H1 (cell line): ENCODE data around the gene KIZ. TPM values are rescaled to one million over a fixed set of nuclear protein-coding genes. Genes with fewer than 3 reads are reported as not detected.

Experiments used
- CTCF ChIA-PET: fragments of 300-600 bp; sonication (Branson Sonifier 250); formaldehyde crosslinking; loops from one replicate; lab custom pipeline; 2021; ENCODE audit not compliant: partially characterized antibody; lab: Charles Lee
- POLR2A ChIA-PET: fragments of 300-600 bp; sonication (Branson Sonifier 250); formaldehyde crosslinking; loops from one replicate; lab custom pipeline; 2021; ENCODE audit warnings: inconsistent platforms; ENCODE audit not compliant: partially characterized antibody; lab: Charles Lee
- DNase-seq, 2 experiments: peaks; one replicate each; pipeline versions ENCODE4 v3.0.0 to v3.0.0-alpha.2; 2010 to 2022; ENCODE audit warnings: low spot score in 2 of 2, low read depth in 1 of 2, mixed read lengths in 1 of 2
- FAIRE-seq: peaks from 2 replicates; lab custom pipeline; 2011; peaks lifted over from hg19 to GRCh38; lab: Jason Lieb, UNC
- H2AFZ ChIP-seq: 2 replicates; pipeline ENCODE4 v1.8.1; 2012; ENCODE audit warnings: low read length, inconsistent platforms
- H2AK5ac ChIP-seq: 2 replicates; pipeline ENCODE4 v1.6.1; 2013; ENCODE audit warnings: low read depth, low read length
- H2BK120ac ChIP-seq: replicated peaks from 2 replicates; pipeline ENCODE3; 2013; ENCODE audit warnings: low read depth, low read length, inconsistent platforms
- H2BK12ac ChIP-seq: 2 replicates; pipeline ENCODE4 v1.6.1; 2013; ENCODE audit warnings: low read depth, low read length
- H2BK15ac ChIP-seq: 2 replicates; pipeline ENCODE4 v1.6.1; 2013; ENCODE audit warnings: low read length
- H2BK20ac ChIP-seq: 2 replicates; pipeline ENCODE4 v1.6.1; 2013; ENCODE audit warnings: low read length
- H2BK5ac ChIP-seq: 2 replicates; pipeline ENCODE4 v1.6.1; 2013; ENCODE audit warnings: low read depth, low read length
- H3K14ac ChIP-seq: 2 replicates; pipeline ENCODE4 v1.6.1; 2013; ENCODE audit warnings: inconsistent platforms; ENCODE audit not compliant: insufficient read length
- H3K18ac ChIP-seq: 2 replicates; pipeline ENCODE4 v1.6.1; 2013; ENCODE audit warnings: low read length; ENCODE audit errors: extremely low read depth
- H3K23ac ChIP-seq: 2 replicates; pipeline ENCODE4 v1.6.1; 2013; ENCODE audit warnings: inconsistent platforms; ENCODE audit not compliant: insufficient read length
- H3K23me2 ChIP-seq: 2 replicates; pipeline ENCODE4 v1.6.1; 2013; ENCODE audit warnings: low read depth, low read length
- H3K27ac ChIP-seq: 2 replicates; pipeline ENCODE4 v1.6.1; 2011; ENCODE audit warnings: low read depth, low read length, inconsistent platforms
- H3K27me3 ChIP-seq, 4 experiments: replicated peaks in 1 of 4; 1 replicate in 1 of 4; 2 replicates in 3 of 4; pipeline versions ENCODE4 v1.6.1 to v1.8.1; 2011 to 2013; ENCODE audit warnings: low read length in 3 of 4, mild to moderate bottlenecking in 3 of 4, inconsistent platforms in 2 of 4, mixed read lengths in 2 of 4, moderate library complexity in 1 of 4; ENCODE audit not compliant: control insufficient read depth in 3 of 4, insufficient read depth in 3 of 4; ENCODE audit errors: extremely low read depth in 1 of 4
- H3K36me3 ChIP-seq, 4 experiments: 2 replicates each; pipeline versions ENCODE4 v1.6.1 to v1.8.1; 2011 to 2013; ENCODE audit warnings: mild to moderate bottlenecking in 4 of 4, low read length in 3 of 4, moderate library complexity in 2 of 4, control low read depth in 1 of 4, inconsistent platforms in 1 of 4; ENCODE audit not compliant: insufficient read depth in 4 of 4, control insufficient read depth in 2 of 4
- H3K4ac ChIP-seq: replicated peaks from 2 replicates; pipeline ENCODE3; 2013; ENCODE audit warnings: low read length, low read depth, mixed read lengths, inconsistent platforms; ENCODE audit not compliant: insufficient read length
- H3K4me1 ChIP-seq, 4 experiments: replicated peaks in 1 of 4; 1 replicate in 1 of 4; 2 replicates in 3 of 4; pipeline versions ENCODE4 v1.6.1 to v1.8.1; 2011 to 2013; ENCODE audit warnings: low read length in 3 of 4, inconsistent platforms in 2 of 4, mixed read lengths in 1 of 4; ENCODE audit not compliant: insufficient read depth in 4 of 4, control insufficient read depth in 3 of 4
- H3K4me2 ChIP-seq, 2 experiments: 2 replicates each; pipeline versions ENCODE4 v1.6.1 to v1.8.1; 2011 to 2013; ENCODE audit warnings: low read depth in 2 of 2, low read length in 2 of 2, control low read depth in 1 of 2, inconsistent platforms in 1 of 2, mild to moderate bottlenecking in 1 of 2; ENCODE audit not compliant: insufficient read depth in 1 of 2
- H3K4me3 ChIP-seq, 4 experiments: fragments of 200-600, 300-600 bp in 1 of 4; sonication (generic), shearing (Covaris generic), sonication (Bioruptor Twin) in 1 of 4; 2 replicates each; pipeline versions ENCODE4 v1.5.1 to v1.8.1; 2011 to 2016; ENCODE audit warnings: low read length in 4 of 4, low read depth in 3 of 4, control low read depth in 2 of 4, inconsistent platforms in 2 of 4, mild to moderate bottlenecking in 2 of 4, mixed read lengths in 1 of 4, moderate library complexity in 1 of 4; ENCODE audit not compliant: insufficient read depth in 2 of 4; ENCODE audit errors: extremely low read depth in 1 of 4
- H3K56ac ChIP-seq: replicated peaks from 2 replicates; pipeline ENCODE3; 2013; ENCODE audit warnings: low read depth, mild to moderate bottlenecking, mixed read lengths, low read length, inconsistent platforms; ENCODE audit not compliant: insufficient read length
- H3K79me1 ChIP-seq: 2 replicates; pipeline ENCODE4 v1.6.1; 2013; ENCODE audit warnings: low read depth, low read length, control low read depth
- H3K79me2 ChIP-seq, 2 experiments: 2 replicates each; pipeline versions ENCODE4 v1.6.1 to v1.8.1; 2012 to 2013; ENCODE audit warnings: low read length in 2 of 2, mild to moderate bottlenecking in 2 of 2, inconsistent platforms in 1 of 2; ENCODE audit not compliant: insufficient read depth in 2 of 2, control insufficient read depth in 1 of 2
- H3K9ac ChIP-seq, 4 experiments: replicated peaks in 1 of 4; 1 replicate in 1 of 4; 2 replicates in 3 of 4; pipeline versions ENCODE4 v1.6.1 to v1.8.1; 2011 to 2013; ENCODE audit warnings: low read depth in 3 of 4, low read length in 3 of 4, control low read depth in 2 of 4, mild to moderate bottlenecking in 2 of 4, moderate library complexity in 2 of 4, inconsistent platforms in 1 of 4; ENCODE audit errors: extremely low read depth in 1 of 4
- H3K9me3 ChIP-seq, 2 experiments: 2 replicates each; pipeline versions ENCODE4 v1.6.1 to v1.8.1; 2012 to 2013; ENCODE audit warnings: mild to moderate bottlenecking in 2 of 2, moderate library complexity in 2 of 2, control low read depth in 1 of 2, inconsistent platforms in 1 of 2, low read depth in 1 of 2, low read length in 1 of 2, mixed read lengths in 1 of 2; ENCODE audit not compliant: insufficient read depth in 2 of 2
- H4K20me1 ChIP-seq, 2 experiments: replicated peaks in 1 of 2; 2 replicates each; pipeline versions ENCODE3 to v1.8.1; 2011 to 2013; ENCODE audit warnings: inconsistent platforms in 2 of 2, low read length in 2 of 2, mild to moderate bottlenecking in 1 of 2; ENCODE audit not compliant: insufficient read depth in 2 of 2, control insufficient read depth in 1 of 2
- H4K5ac ChIP-seq: 2 replicates; pipeline ENCODE4 v1.6.1; 2013; ENCODE audit warnings: low read length, low read depth, mixed read lengths, inconsistent platforms; ENCODE audit not compliant: insufficient read length
- H4K8ac ChIP-seq: 2 replicates; pipeline ENCODE4 v1.8.0; 2013; ENCODE audit warnings: mild to moderate bottlenecking, moderate library complexity, low read length, inconsistent platforms; ENCODE audit not compliant: insufficient read depth; ENCODE audit errors: extremely low read depth
- H4K91ac ChIP-seq: replicated peaks from 2 replicates; pipeline ENCODE3; 2013; ENCODE audit warnings: low read length, mixed read lengths, inconsistent platforms; ENCODE audit not compliant: insufficient read length
- MAFK ChIP-seq: IDR thresholded peaks from 2 replicates; pipeline ENCODE4 v1.6.1; 2012; ENCODE audit warnings: low read depth, mild to moderate bottlenecking, improper control_type of control experiment, low read length
- NANOG ChIP-seq: IDR thresholded peaks from 2 replicates; pipeline ENCODE4 v1.6.1; 2011; ENCODE audit warnings: low read length, low read depth, mild to moderate bottlenecking, inconsistent platforms; ENCODE audit not compliant: insufficient read depth, poor library complexity, severe bottlenecking
- POLR2A ChIP-seq, 2 experiments: IDR thresholded peaks; 1 replicate in 1 of 2; 2 replicates in 1 of 2; pipeline ENCODE4 v1.6.1; 2011; ENCODE audit warnings: low read depth in 2 of 2, low read length in 2 of 2, mild to moderate bottlenecking in 2 of 2; ENCODE audit errors: control extremely low read depth in 1 of 2
- RXRA ChIP-seq: IDR thresholded peaks from 2 replicates; pipeline ENCODE4 v1.6.1; 2011; ENCODE audit warnings: low read depth, mild to moderate bottlenecking, low read length, moderate library complexity; ENCODE audit not compliant: insufficient read depth
- SP2 ChIP-seq: IDR thresholded peaks from 2 replicates; pipeline ENCODE4 v1.6.1; 2012; ENCODE audit warnings: mild to moderate bottlenecking, low read length, inconsistent platforms
- TBP ChIP-seq: IDR thresholded peaks from 2 replicates; pipeline ENCODE4 v1.6.1; 2011; ENCODE audit warnings: low read depth, low read length, improper control_type of control experiment
- WGBS, 2 experiments: shearing (Covaris generic) in 1 of 2; methylation state at CpG; one replicate each; pipeline versions ENCODE4 v1.1.6 to v1.1.7; 2013 to 2015; ENCODE audit warnings: low lambda C conversion rate in 2 of 2, mixed read lengths in 2 of 2, inconsistent platforms in 1 of 2, low coverage in 1 of 2, missing lambda C conversion rate in 1 of 2; ENCODE audit not compliant: insufficient replicate concordance in 2 of 2, insufficient coverage in 1 of 2, insufficient read length in 1 of 2; ENCODE audit errors: extremely low coverage in 1 of 2, missing lambda C conversion rate in 1 of 2; 5-methylcytosine and 5-hydroxymethylcytosine counted together
- polyA plus RNA-seq, 7 experiments: library from polyadenylated mRNA; depleted of rRNA in 3 of 7; stranded (reverse) in 5 of 7; unstranded in 2 of 7; fragments of >200 nt in 5 of 7; fragments of 200-250 nt in 2 of 7; gene quantifications; 1 replicate in 5 of 7; 2 replicates in 1 of 7; 4 replicates in 1 of 7; pipeline versions ENCODE4 v1.2.1 to v1.2.3, GENCODE V29; 2011 to 2013; ENCODE audit warnings: missing spikeins in 2 of 7, mixed read lengths in 2 of 7
- total RNA-seq: library from RNA; stranded (reverse); fragmentation: NEBNext Ultra II Directional; extraction: Animal tissue kit (Norgen Biotek cat#: 25700); gene quantifications from 2 replicates; pipeline ENCODE4 v1.2.1, GENCODE V29; 2021

KIZ gene
- total and polyA plus RNA-seq, 2 of the 8 experiments (the other 6 are each of a cell fraction or from before 2014, with no cell fraction given): 13.0 to 51.7 TPM

DNA sequence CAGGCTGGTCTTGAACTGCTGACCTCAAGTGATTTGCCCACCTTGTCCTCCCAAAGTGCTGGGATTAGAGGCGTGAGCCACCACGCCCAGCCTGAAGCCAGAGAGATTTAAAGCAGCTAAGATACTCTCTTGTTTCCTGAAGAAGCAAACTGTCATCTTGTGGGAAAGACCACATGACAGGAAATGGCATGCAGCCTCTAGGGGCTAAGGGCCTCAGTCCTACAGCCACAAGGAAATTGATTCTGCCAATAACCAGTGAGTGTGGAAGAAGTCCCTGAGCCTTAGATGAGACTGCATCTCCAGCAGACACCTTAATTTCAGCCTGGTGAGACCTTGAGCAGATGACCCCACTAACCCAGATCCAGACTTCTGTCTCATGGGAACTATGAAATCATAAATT is 40.9 kb downstream of the KIZ start:
- Histone ChIP-seq H3K27ac (no peak overlapping the region), H3K18ac (no peak overlapping the region), H2AK5ac (no peak overlapping the region), H2AFZ (no peak overlapping the region), H2BK20ac (no peak overlapping the region), H4K91ac (no peak overlapping the region), H3K36me3 (peaks cover 0 to 10% (median 4%) of the 10 kb centered on the region in 4 experiments; a peak in 2 of 8 replicates), H2BK120ac (no peak overlapping the region), H3K79me2 (no peaks in the 10 kb centered on the region), H4K8ac (no peak overlapping the region), H3K9ac (no peak overlapping the region), H3K4me2 (no peak overlapping the region), H3K23me2 (no peaks in the 10 kb centered on the region), H3K4me3 (no peak overlapping the region), H3K27me3 (no peaks in the 10 kb centered on the region), H2BK12ac (no peak overlapping the region), H2BK5ac (no peak overlapping the region), H3K23ac (no peak overlapping the region), H3K4ac (no peak overlapping the region), H3K4me1 (no peaks in the 10 kb centered on the region), H2BK15ac (no peak overlapping the region), H4K20me1 (no peaks in the 10 kb centered on the region), H3K9me3 (no peaks in the 10 kb centered on the region), H3K79me1 (no peaks in the 10 kb centered on the region), H3K14ac (no peak overlapping the region), H3K56ac (no peak overlapping the region), H4K5ac (no peak overlapping the region)
- DNase-seq: no peak
- WGBS, 2 experiments: 97% methylated on average over 2 of the region's 2 CpGs; no CpG with 5 or more reads in 1 of the 2 experiments
- FAIRE-seq: no peak
- CTCF ChIA-PET: no interaction called here
- POLR2A ChIA-PET: no interaction called here
- TF ChIP-seq TBP: no peak
- no peak for TF ChIP-seq SP2
- no peak for TF ChIP-seq NANOG
- no peak for TF ChIP-seq MAFK
- no peak for TF ChIP-seq RXRA
- no peak for TF ChIP-seq POLR2A (IDR thresholded peaks at IDR 0.05; ENCODE audit: control extremely low read depth in 1 of 2, low read depth in 2 of 2, low read length in 2 of 2)
